ENCODE measurements around the gene RAB3B. TPM values are rescaled to one million over a fixed set of nuclear protein-coding genes. Genes with fewer than 3 reads are reported as not detected.
"Not testable (repeated sequence)": the region's sequence is repeated elsewhere in the genome, so short reads cannot be mapped to it uniquely, and the experiment has no call there.

RAB3B gene
- total RNA-seq, 2 experiments from 2014 or later, result 0.03 to 0.06 TPM

- DNase-seq, result no peak
- POLR2A ChIA-PET, result interaction anchor here (0.7 kb wide), 1 partner anchor 620 kb away, joined by 3 read pairs; no protein-coding TSS in a partner anchor
- Mint-ChIP-seq H3K4me3 (no peak overlapping the region), H3K27me3 (peaks cover 30% of the 10 kb centered on the region), H3K9me3 (no peaks in the 10 kb centered on the region), H3K36me3 (no peaks in the 10 kb centered on the region), H3K4me1 (peaks cover 2% of the 10 kb centered on the region), H3K27ac (no peak overlapping the region)
- ATAC-seq (ENCODE audit: low read depth), result no peak
Observed at GRCh38 chr1:52007215-52008002, 16.9 kb upstream of the RAB3B start.

DNA sequence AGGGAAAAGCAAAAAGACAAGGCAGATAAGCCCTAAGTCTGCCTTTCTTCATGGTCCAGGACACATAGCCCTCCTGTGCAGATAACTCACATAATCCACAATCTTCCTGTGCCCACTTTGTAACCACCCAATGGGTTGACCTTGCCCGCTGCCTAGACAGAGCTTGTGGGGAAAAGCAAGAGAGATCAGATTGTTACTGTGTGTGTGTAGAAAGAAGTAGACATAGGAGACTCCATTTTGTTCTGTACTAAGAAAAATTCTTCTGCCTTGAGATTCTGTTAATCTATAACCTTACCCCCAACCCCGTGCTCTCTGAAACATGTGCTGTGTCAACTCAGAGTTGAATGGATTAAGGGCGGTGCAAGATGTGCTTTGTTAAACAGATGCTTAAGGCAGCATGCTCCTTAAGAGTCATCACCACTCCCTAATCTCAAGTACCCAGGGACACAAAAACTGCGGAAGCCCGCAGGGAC, 15.6 kb upstream of the RAB3B start:
- H3K9me3 Mint-ChIP-seq; H3K27ac Mint-ChIP-seq; H3K4me1 Mint-ChIP-seq; ATAC-seq (ENCODE audit: low read depth); H3K4me3 Mint-ChIP-seq; POLR2A ChIA-PET; H3K36me3 Mint-ChIP-seq; DNase-seq: not testable (repeated sequence)
- H3K27me3 Mint-ChIP-seq, result peaks cover 27% of the 10 kb centered on the region

DNA sequence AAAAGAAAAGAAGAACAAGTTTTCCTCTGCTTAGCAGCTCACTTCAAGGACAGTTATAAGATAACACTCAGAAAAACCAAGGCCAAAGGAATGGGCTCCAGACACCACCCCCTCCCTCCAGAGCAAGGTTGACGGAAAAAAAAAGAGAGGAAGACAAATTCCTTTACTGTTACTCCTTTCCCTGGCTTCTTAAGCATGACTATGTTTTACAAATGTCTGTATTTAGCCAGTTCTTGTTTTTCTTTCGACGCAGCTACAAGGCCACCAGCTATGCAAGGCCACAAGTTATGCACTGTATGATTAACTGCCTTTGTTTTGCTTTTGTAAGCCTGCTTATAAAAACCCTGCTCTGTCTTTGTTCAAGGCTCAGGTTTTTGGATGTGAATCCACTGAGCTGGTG, 15.0 kb upstream of the RAB3B start:
- POLR2A ChIA-PET, H3K27ac Mint-ChIP-seq, H3K4me3 Mint-ChIP-seq: not testable (repeated sequence)

DNA sequence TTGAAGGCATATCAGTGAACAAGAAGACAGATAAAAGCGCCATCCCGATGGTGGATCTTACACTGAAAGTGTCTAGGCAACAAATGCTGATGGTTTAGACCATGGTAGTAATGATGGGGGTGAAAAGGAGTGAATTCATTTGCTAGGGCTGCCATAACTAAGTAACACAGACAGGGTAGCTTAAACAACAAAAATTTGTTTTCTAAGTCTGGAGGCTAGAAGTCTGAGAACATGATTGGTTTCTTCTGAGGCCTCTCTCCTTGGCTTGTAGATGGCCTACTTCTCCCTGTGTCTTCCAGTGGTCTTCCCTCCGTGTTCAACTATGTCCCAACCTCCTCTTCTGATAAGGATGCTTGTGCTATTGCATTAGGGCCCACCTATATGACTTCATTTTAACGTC, 13.4 kb upstream of the RAB3B start:
- H3K27me3 Mint-ChIP-seq, result peaks cover 27% of the 10 kb centered on the region
- H3K27ac Mint-ChIP-seq, result no peak overlapping the region
- no peaks in the 10 kb centered on the region for H3K9me3 Mint-ChIP-seq
- POLR2A ChIA-PET, result no interaction called here
- DNase-seq (no peak), ATAC-seq (ENCODE audit: low read depth) (no peak)
- H3K4me1 Mint-ChIP-seq, result peaks cover 2% of the 10 kb centered on the region
- H3K4me3 Mint-ChIP-seq, result no peak overlapping the region
- no peaks in the 10 kb centered on the region for H3K36me3 Mint-ChIP-seq

More for the DNA sequence above, 15.0 kb upstream of the RAB3B start:
- peaks cover 27% of the 10 kb centered on the region for H3K27me3 Mint-ChIP-seq
- not testable (repeated sequence) for DNase-seq; ATAC-seq (ENCODE audit: low read depth); H3K4me1 Mint-ChIP-seq; H3K9me3 Mint-ChIP-seq; H3K36me3 Mint-ChIP-seq

DNA sequence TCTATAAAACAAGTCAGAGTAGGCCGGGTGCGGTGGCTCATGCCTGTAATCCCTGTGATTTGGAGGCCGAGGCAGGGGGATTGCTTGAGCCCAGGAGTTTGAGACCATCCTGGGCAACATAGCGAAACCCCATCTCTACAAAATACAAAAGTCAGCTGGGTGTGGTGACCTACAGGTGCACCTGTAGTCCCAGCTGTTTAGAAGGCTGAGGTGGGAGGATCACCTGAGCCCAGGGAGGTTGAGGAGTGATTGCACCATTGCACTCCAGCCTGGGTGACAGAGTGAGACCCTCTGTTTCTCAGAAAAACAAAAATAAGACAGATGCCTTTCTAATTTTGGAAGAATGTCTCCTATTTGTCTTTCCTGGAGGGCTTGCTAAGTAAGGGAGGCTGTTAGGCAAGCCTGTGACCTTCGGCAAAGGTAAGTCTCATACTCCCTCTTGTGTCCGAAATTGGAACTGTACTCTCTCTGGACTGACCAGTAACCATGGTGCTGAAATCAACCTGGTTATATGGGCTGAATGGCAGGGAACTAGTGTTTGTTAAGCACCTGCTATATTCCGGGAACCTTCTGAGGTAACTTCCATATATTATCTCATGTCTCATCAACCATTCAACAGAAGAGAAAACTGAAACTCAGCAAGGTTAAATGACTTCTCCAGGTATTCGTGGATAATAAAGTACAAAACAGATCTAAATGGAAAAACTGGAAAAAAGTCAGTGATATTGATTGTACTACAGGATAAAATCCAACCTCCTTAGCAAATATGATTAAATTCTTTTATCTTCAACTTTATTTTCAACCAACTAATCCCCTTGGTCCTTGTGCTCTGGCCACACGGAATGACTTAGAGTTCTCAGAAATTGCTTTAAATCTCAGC, 11.8 kb upstream of the RAB3B start:
- H3K4me3 Mint-ChIP-seq, result no peak overlapping the region
- H3K27ac Mint-ChIP-seq, result no peak overlapping the region
- POLR2A ChIA-PET, result no interaction called here

DNA sequence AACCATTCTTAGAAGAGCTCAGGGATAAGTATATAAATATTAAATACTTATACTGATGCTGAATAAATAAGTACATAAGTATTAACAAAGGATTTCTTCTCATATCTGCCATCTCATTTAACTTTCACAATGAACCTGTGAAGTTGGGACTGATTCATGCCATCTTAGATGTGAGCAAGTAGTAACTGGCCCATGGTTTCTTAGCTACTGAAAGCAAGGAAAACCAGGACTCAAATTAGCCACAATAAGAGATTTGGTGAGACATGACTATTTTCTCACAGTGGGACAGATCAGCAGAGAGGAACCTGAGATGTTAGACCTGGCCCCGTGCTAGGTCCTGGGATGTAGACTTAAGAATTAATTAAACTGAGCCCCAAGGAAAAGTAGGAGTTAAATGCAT, 8.2 kb upstream of the RAB3B start:
- Mint-ChIP-seq H3K27me3 (peaks cover 4% of the 10 kb centered on the region), H3K4me3 (no peak overlapping the region), H3K27ac (no peak overlapping the region), H3K36me3 (no peaks in the 10 kb centered on the region), H3K4me1 (no peaks in the 10 kb centered on the region), H3K9me3 (no peaks in the 10 kb centered on the region)
- DNase-seq, result no peak
- ATAC-seq (ENCODE audit: low read depth), result no peak
- POLR2A ChIA-PET, result no interaction called here

More for the DNA sequence above, 11.8 kb upstream of the RAB3B start:
- DNase-seq, result no peak
- peaks cover 2% of the 10 kb centered on the region for H3K4me1 Mint-ChIP-seq
- H3K36me3 Mint-ChIP-seq, result no peaks in the 10 kb centered on the region
- H3K27me3 Mint-ChIP-seq, result peaks cover 18% of the 10 kb centered on the region
- no peaks in the 10 kb centered on the region for H3K9me3 Mint-ChIP-seq
- peak; percentile 94 for ATAC-seq (ENCODE audit: low read depth)

- Mint-ChIP-seq H3K4me3 (no peak overlapping the region), H3K36me3 (no peaks in the 10 kb centered on the region), H3K27me3 (peaks cover 9% of the 10 kb centered on the region), H3K27ac (no peak overlapping the region), H3K4me1 (no peaks in the 10 kb centered on the region), H3K9me3 (no peaks in the 10 kb centered on the region)
- DNase-seq (no peak), ATAC-seq (ENCODE audit: low read depth) (no peak)
- POLR2A ChIA-PET, result no interaction called here
Observed at GRCh38 chr1:51997974-51998382, 7.5 kb upstream of the RAB3B start.

DNA sequence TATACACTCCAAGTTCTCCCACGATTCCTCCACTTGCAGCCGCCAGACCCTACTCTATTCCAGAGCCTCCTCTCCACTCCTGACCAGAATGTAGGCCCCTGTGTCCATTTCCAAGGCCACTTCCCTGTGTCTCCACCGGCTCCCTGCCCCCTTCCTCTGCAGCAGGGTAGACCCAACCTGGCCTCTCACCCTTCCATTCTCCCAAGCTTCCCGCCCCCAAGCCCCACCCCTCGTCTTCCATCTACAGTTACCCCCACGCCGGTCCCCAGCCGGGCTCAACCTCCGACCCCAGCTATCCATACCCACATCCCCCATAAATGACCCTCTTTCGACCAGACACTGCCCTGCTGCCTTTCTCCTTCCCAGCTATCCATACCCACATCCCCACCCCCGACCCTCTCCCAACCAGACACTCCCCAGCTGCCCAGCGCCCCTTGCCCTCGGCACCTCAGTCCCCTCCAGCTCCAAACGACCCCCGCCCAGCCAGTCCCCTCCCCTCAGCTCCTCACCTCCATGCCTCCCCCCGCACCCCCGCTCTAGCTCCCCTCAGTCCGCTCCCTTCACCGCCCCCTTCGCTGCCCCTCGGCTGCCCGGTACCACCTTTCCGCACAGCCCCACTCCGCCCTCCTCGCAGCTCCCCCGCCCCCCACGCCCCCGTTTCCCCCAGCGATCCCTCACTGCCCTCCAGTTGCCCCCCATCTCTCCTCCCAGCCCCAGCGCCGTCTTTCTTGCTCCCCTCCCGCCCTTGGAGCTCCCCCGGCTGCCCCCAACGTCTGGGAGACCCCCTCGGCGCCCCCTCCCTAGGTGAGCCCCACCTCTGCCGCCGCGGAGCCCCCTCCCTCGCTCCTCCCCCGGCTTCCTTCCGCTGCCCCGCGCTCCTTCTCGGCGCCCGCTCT, 670 bp downstream of the RAB3B start:
- H3K4me3 Mint-ChIP-seq, result peak overlapping the region; percentile 69
- peaks cover 41% of the 10 kb centered on the region for H3K27me3 Mint-ChIP-seq
- H3K9me3 Mint-ChIP-seq, result no peaks in the 10 kb centered on the region
- POLR2A ChIA-PET, result no interaction called here
- no peaks in the 10 kb centered on the region for H3K36me3 Mint-ChIP-seq
- DNase-seq (no peak), ATAC-seq (ENCODE audit: low read depth) (no peak)
- peaks cover 7% of the 10 kb centered on the region for H3K4me1 Mint-ChIP-seq
- H3K27ac Mint-ChIP-seq, result no peak overlapping the region

GRCh38 chr1:51988254-51988653, 2.2 kb downstream of the RAB3B start:
- H3K27me3 Mint-ChIP-seq, result peaks cover 38% of the 10 kb centered on the region
- H3K27ac Mint-ChIP-seq, result no peak overlapping the region
- peaks cover 7% of the 10 kb centered on the region for H3K4me1 Mint-ChIP-seq
- H3K36me3 Mint-ChIP-seq, result no peaks in the 10 kb centered on the region
- no peak for ATAC-seq (ENCODE audit: low read depth)
- no peak overlapping the region for H3K4me3 Mint-ChIP-seq
- POLR2A ChIA-PET, result no interaction called here
- no peaks in the 10 kb centered on the region for H3K9me3 Mint-ChIP-seq
- DNase-seq, result no peak

GRCh38 chr1:51986718-51987117, 3.8 kb downstream of the RAB3B start:
- POLR2A ChIA-PET, result no interaction called here
- H3K27me3 Mint-ChIP-seq, result peaks cover 25% of the 10 kb centered on the region
- DNase-seq, result no peak
- no peak overlapping the region for H3K27ac Mint-ChIP-seq
- H3K4me1 Mint-ChIP-seq, result peaks cover 7% of the 10 kb centered on the region
- H3K4me3 Mint-ChIP-seq, result no peak overlapping the region
- H3K9me3 Mint-ChIP-seq, result no peaks in the 10 kb centered on the region
- no peak for ATAC-seq (ENCODE audit: low read depth)
- H3K36me3 Mint-ChIP-seq, result no peaks in the 10 kb centered on the region

GRCh38 chr1:51982161-51982560, 8.3 kb downstream of the RAB3B start:
- Mint-ChIP-seq H3K27me3 (peaks cover 7% of the 10 kb centered on the region), H3K4me3 (no peak overlapping the region), H3K36me3 (no peaks in the 10 kb centered on the region), H3K27ac (no peak overlapping the region), H3K9me3 (no peaks in the 10 kb centered on the region), H3K4me1 (no peaks in the 10 kb centered on the region)
- POLR2A ChIA-PET, result no interaction called here
- DNase-seq (no peak), ATAC-seq (ENCODE audit: low read depth) (no peak)

DNA sequence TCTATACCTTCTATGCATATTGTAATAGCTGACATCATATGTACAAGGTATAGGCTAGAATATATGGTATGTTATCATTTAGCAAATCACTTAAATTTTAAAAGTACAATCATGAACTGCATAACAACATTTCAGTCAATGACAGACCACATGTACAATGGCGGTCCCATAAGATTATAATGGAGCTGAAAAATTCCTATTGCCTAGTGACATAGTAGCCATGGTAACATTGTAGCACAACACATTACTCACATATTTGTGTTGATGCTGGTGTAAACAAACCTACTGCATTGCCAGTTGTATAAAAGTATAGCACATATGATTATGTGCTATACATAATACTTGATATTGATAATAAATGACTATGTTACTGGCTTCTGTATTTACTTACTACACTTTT, 8.9 kb downstream of the RAB3B start:
- DNase-seq (no peak), ATAC-seq (ENCODE audit: low read depth) (no peak)
- POLR2A ChIA-PET, result no interaction called here
- Mint-ChIP-seq H3K36me3 (no peaks in the 10 kb centered on the region), H3K27ac (no peak overlapping the region), H3K4me3 (no peak overlapping the region), H3K27me3 (peaks cover 8% of the 10 kb centered on the region), H3K4me1 (no peaks in the 10 kb centered on the region), H3K9me3 (no peaks in the 10 kb centered on the region)

DNA sequence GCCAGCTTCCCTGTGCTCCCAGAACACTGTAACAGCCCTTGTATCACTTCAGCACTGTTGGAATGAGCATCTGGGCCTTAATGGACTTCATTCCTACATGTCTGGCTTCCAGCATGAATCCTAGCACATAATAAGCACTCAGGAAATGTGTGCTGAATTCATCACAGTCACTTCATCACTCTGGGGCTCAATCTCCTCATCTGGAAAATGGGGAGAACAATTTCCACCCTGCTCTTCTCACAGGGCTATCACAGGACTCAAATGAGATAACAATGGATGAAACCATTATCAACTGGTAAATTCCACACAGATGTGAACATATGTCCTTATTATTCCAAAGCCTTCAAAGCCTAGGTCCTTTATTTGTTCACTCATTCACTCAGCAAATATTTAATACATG, 12.4 kb downstream of the RAB3B start:
- no peak overlapping the region for H3K4me3 Mint-ChIP-seq
- POLR2A ChIA-PET, result no interaction called here

More for the DNA sequence above, 12.4 kb downstream of the RAB3B start:
- Mint-ChIP-seq H3K27ac (no peak overlapping the region), H3K4me1 (no peaks in the 10 kb centered on the region), H3K9me3 (no peaks in the 10 kb centered on the region), H3K36me3 (no peaks in the 10 kb centered on the region), H3K27me3 (peaks cover 8% of the 10 kb centered on the region)
- DNase-seq (no peak), ATAC-seq (ENCODE audit: low read depth) (no peak)

All from activated naive CD8-positive, alpha-beta T cell treated with anti-CD3 and anti-CD28 coated beads, Interleukin-2, amount 10 ng/mL, durations not matched to agents 7 days and 5 days (primary cell).